Esophagus mucosa (tissue), 1 donor: ENCODE data around the gene KCNAB1. TPM values are rescaled to one million over a fixed set of nuclear protein-coding genes. Genes with fewer than 3 reads are reported as not detected.

Source experiments
- ATAC-seq: fragments of 200-7000 bp; cut with Tn5 transposase; one replicate; pipeline ENCODE4 v1.9.1; 2020
- total RNA-seq: library from RNA; stranded (reverse); gene quantifications from one replicate; pipeline ENCODE4 v1.2.4, GENCODE V29; 2023
- donor health status: DM: yes; HTN: yes; CAD: no.

KCNAB1 gene
- total RNA-seq, 1 donor from 2014 or later, result 0.56 TPM

DNA sequence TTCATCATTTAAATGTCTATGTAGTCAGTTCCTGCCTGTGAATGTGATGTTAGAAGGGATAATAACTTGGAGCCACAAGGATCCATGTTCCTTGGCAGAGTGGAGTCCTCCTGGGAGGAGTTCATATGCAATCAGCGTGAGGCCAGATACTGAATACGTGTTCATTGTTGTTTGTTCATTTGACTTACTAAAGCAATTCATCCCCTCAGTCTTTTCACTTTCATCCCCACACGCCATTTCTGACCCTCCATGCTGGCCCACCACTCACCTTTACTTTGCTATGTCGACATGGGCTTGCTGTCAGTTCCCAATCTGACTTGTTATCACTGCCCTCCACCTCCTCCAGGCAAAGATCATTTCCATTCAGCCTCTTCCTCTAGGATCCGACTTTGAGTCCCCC is 342.7 kb downstream of the KCNAB1 start:
- ATAC-seq, result no peak

DNA sequence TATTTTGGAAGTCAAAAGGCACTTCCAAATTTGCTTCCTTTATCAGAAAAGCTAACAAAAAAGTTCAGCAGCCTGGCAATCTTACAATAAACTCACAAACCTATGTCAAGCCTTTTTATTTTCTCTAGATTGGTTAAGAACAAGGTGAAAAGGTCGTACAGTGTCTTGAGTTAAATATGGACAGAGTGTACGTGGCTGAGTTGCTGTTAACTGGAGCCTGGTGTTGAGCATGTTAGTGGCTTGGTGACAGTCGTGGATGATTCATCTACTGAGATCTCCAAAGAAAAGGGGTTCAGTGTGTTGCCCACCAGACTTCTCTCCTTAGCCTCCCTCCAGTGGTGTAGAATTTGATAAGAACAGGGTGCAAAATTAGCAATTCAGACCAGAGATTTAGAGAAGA is 344.8 kb downstream of the KCNAB1 start:
- no peak for ATAC-seq

DNA sequence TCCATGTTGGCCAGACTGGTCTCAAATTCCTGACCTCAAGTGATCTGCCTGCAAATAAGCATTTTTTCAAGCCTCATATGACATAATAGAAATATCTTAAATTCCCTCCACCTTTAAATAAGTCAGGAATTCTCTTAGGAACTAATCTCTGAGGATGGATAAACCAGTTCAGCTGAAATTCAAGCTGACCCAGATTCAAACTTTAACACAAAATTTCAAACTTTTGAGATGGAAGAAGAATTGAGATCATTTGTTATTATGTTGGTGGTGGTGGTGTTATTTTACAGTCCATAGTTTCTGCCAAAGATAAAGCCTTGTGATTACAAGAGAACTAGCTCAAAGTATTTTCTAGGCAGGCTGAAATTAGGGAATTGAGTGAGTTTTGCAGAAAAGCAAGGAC is 349.1 kb downstream of the KCNAB1 start:
- ATAC-seq, result no peak

DNA sequence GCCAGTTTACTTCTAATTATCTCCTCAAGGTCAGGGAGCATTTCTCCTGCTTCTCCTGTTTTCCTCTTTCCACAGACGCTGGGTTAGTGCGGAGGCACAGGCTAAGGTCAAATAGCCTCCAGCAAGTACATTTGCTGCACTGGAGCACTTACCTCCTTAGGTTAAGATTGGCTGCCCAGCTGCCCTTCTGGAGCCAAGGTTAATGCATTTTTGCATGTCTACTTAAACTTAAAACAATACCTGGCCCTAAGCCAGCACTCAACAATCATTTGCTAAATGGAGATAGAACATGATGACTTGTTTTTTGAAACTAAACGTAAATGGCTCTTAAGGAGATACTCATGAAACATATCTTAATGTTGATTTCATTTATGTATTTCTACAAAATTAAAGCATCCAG is 351.1 kb downstream of the KCNAB1 start:
- no peak for ATAC-seq

DNA sequence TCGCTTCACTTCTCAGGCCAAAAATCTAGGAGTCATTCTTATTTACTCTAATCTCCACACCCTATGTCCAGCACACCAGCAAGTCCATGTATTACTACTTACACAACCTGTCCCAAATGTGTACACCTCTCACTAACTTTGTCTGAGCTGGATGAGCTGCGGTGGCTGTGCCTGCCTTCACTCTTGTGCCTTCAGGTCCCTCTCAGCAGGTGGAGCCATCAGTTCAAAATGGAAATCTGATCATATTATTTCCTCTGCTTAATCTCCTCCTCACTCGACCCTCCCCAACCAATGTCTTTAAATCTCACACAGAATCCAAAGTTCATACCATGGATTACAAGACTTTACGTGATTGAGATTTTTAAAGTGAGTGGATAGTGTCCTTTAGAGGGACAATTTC is 351.8 kb downstream of the KCNAB1 start:
- ATAC-seq, result no peak

DNA sequence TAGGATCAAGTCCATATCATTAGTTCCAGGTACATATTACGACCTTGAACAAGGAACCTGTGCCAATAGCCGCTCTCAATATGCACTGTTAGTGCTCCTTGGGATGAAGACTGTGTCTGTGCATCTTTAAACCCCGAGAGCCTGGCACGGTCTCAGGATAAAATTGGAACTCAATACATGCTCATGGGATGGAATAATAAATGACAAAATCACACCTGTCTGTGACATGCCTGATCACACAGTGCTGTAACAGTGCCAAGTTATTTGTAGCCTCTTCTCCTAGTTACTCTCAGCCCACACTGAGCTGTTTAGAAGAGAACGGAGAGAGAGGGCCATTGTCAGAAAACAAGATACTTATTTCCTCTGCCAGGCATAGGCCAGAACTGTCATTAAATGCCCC is 352.3 kb downstream of the KCNAB1 start:
- ATAC-seq, result no peak

DNA sequence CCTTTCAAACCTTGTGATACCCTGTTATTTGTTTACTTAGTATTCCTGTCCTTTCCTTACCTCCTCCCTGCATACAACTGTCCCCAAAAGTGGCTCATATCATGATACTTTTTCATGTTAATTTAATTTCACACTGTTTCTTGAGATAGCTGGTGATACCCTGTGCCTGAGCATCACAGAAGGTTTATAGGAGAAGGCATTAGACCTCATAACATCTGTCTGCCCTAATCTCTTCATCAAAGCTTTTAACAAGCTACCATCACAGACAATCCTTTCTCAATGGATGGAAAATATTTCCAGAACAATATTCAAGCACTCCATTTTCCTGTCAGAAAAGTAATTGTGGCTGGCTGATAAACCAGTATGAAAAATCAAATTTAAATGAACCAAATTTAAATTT is 353.0 kb downstream of the KCNAB1 start:
- ATAC-seq, result no peak

DNA sequence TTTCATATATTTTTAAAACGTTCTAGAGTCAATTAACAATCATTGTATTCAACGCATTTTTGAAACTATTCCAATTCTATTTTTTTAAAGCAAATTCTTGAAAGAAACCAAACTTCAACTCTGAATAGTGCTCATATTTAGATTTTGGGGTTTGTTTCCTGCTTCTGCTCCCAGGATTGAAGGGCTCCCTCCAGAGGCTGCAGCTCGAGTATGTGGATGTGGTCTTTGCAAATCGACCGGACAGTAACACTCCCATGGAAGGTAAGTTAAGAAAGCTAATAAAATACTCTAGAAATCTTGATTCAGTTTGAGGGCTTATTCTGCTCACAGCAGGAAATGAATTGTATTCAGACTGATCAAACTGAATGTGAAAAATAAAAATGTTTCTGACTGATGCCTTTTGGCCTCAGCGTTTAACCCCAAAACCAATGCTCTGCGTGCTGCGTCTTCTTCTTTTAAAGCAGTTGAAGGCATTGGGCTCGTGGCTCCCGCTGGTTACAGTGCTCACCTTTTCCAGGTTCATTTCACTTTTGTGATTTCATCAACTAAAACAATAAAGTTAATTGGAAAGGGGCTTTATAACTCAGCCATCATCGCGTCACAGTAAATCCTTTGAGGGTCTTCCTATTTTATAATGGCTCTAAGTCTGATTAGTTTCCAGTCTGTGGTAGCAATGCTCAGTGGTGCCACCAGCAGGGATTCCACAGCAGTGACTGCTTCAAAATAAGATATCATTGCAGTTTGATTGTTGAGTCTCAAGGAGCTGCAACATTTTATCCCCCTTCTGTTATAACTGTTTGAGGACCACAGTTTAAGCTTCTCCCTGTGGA is 354.4 kb downstream of the KCNAB1 start:
- ATAC-seq, result no peak

DNA sequence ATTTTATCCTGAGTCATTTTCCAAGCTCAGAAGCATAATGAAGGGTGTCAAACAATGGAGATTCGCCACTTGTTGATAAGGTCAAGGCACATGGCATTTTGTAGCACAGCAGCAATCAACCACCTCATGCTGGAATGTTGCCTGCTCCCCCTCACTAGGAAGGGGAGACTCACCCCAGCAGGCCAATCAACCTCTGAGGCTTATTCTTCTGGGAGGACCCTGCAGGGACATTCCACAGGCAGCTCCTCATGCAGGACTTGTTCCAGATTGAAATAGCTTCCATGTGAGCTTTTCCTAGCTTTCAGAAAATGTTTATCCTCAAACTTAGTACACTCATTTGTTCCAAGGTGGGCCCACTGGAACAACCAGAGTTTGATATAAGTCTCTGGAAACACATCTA is 356.9 kb downstream of the KCNAB1 start:
- no peak for ATAC-seq

DNA sequence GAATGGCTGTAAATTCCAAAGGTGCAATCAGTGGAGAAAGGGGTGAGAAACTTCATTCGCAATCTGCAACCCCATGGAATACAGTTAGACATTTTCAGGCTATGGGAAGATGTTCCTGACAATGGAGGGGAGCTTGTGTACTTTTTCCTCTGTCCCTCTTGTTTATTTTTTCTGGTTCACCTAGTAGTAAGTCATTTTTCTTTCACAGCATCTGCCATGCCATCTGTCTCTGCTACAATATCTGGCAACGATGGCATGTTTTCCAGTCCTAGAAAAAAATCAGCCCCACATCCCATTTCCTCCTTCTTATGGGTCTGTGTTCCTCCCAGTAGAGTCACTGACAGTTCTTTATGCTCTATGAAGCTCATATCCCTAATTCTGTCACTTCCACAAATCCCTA is 358.5 kb downstream of the KCNAB1 start:
- no peak for ATAC-seq

DNA sequence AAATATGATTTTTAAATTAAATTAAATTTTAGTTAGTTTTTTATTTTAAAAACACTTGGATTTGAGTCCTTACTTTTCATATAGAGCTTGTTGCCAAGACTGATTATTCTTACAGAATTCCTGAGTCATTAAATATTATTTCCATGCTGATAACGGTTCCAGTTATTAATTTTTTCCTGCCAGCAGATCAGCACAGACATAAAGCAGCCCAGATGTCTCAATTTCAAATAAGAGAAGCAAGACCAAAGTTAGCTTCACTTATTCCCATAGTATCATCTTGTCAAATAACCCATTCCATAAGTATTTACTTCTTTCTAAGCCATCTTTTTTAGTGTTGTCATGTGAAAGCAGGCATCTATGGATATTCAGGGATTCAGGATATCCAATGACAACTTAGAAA is 359.2 kb downstream of the KCNAB1 start:
- ATAC-seq, result no peak

DNA sequence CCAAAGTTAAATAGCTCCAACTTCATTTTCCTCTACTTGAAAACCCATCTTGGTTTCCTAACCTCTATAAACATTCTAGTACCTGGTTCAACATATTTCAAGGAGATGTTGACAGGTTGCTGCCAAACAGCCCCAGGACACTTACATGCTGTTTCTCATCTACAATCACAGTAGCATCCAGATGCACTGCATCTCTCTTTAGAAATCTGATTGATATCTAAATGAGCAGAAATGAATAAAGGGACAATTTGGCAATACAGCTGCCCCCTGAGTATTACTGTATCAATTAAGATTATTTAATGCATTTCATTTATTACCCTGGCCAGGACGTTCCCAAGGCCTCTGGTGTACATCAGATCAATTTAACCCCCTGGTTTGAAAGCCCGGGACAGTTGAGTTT is 360.6 kb downstream of the KCNAB1 start:
- ATAC-seq, result no peak

DNA sequence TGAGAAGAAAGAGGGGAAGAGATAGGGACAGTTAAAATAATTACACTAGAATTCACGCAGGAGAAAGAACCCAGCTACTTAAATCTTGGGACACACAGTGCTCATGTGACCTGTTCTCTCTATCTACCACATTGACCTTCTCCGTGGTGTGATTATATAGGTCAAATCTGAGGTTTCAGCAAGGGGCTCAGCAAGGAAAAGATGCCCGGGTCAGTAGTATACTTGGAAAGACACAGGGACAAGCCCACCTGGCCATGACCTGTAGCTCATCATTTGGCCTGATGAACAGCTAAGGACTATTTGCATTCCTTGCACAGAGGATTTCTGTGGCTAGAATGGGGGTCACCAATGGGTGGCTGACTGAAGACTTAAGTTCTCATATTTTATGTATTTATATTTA is 362.6 kb downstream of the KCNAB1 start:
- ATAC-seq, result no peak

DNA sequence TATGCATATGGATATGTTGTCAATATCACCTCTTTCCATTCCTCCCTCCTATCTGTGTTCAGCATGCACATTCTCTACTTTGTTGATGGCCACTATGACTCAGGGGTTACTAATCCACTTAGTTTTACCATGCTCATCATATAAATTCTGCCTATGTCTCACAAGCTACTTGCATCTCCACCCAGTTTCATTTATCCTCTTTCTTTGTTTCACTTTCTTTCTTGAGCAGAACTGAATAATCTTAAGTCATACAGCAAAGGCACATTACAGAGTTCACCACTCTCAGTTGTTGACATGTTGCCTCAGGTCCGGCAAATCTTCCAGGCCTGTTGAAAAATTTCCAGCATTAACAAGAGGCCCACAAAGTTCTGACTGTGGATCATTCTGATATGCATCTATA is 363.0 kb downstream of the KCNAB1 start:
- peak; percentile 87 for ATAC-seq

DNA sequence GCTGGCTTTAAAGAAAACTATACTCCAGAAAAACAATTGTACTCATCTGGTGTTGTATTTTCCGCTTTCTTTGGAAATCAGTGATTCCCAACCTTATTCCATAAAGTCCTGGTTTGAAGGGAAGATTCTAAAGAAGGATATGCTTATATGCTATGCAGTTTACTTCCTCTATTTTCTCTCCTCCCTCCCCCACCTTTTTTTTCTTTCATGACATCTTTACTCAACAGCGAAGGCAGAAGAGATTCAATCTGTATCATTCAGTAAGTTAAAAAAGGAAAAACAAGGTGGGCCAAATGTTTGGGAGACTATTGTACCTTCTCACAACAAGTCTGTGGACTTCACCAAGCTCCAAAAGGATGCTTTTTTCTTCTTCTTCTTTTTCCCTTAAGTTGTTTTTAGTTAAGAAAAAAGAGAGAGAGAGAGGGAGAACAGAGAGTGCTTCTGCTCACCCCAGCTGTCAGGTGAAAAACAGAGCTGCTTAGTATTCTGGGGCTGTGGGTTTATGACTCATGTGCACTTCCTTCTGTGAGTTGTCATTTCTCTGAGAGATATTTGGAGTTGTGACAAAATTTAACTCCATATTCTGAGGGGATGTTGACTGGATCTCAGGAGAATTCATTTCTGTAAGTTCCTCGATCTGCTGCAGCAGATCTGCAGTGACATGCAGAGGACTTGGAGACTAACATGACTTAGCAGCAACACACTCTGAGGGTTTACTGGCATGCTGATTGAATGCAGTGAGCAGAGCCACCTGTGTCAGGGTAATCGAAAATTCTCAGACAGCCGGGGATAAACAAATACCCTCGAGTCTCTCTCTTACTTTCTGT is 363.8 kb downstream of the KCNAB1 start:
- ATAC-seq, result peak; percentile 75

DNA sequence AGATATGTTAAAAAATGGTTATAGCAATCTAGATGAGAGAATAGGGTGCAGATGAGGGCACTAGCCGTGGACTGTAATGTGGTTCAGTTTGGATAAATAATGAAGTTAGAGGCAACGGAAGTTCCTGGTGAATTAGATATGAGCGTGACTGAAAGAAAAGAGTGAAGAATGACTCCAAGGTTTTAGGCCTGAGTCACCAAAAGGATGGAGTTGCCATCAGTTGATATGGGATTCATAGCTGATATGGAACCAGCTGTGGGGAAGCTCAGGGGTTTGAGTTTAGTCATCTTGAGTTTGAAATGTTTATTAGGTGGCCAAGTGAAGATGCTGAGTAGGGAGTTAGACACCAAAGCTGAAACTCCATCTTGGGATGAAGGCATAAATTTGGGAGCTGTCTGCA is 368.4 kb downstream of the KCNAB1 start:
- no peak for ATAC-seq

DNA sequence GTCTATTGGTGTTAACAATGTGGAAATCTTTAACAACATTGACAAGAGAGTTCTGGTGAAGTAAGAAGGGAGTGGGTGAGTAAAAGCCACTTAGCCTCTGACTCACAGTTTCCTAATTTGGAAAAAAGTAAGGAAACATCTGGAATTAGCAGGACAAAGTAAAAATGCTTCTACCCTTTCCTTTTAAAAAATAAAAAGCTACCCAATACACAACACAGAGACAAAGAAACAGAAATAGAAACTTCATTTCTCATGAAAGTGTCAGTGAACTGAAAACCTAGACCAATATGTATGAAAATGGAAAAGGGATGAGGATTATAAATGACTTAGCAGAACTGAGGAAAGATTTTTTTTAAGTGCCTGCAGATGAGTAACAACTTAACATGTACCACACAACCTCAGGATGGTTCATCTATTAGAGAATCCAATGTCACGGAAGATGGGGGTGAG is 369.1 kb downstream of the KCNAB1 start:
- ATAC-seq, result no peak

DNA sequence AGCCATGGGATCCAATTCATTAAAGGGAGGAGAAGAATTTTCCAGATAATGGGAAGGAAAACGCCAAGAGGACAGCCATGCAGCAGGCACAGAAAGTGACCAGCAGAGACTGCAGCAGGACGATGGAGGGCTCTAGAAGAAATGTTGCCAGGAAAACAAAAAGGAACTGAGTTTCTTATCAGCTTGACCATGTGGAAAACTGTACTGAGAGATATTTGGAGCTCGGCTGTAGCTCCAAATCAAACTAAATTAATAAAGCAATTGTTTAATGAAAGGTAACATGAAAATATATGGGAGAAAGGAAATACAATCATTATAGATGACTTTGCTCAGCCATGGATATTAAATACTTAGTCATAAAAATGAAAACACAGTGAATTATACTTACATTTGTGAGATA is 370.8 kb downstream of the KCNAB1 start:
- ATAC-seq, result no peak

DNA sequence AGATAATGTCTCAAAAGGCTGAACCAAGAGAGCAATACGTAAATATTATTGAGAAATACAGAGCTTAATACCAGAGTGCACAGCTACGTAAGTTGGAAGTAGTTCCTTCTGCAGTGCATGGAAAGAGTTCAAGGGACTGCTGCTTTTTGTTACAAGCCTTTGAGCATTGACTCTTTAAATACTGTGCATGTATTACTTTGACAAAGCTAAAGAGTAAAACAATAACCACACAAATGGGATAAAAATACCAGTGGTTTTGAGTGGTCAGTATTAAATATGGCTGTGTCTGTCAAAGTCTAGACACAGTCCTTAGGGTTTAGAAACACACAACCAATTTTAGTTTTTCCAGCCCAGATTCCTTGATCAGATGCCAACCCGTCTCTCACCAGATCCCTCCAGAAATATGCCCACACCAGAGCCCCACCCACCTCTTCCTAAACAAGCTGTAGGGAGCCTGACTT is 372.5 kb downstream of the KCNAB1 start:
- no peak for ATAC-seq

DNA sequence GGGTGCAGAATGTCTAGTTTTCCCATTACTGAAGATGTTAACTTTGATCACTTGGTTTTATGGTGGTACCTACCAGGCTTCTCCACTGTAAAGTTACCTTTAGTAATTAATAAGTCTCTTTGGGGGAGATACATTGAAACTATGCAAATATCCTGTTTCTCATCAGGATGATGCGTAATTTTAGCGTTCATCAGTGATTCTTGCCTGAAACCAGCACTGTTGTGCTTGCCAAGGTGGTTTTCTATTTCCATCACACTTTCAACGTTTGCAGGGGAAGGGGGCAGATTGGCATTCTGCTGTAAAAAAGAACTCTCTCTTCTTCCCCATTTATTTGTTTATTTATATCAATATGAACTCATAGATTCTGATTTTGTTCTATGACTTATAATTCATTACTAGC is 373.5 kb downstream of the KCNAB1 start:
- ATAC-seq, result no peak

DNA sequence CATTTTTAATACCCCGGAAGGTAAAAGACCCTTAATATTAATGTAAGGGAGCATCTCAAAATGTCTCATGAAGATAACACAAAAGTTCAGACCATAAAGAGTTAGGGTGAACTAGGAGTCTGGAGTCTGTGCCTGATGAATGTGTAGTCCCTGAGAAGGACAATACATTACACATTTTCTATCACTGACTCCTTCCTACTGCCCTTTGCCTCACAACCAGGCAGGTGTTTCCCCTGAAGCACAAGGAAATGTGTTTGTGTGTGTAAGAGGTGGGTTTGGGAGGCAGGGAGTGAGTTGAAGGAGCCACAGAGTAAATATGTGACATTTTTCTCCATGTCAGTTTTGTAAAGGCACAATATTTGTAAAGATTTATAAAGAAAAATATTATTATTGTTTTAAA is 375.4 kb downstream of the KCNAB1 start:
- ATAC-seq, result no peak

DNA sequence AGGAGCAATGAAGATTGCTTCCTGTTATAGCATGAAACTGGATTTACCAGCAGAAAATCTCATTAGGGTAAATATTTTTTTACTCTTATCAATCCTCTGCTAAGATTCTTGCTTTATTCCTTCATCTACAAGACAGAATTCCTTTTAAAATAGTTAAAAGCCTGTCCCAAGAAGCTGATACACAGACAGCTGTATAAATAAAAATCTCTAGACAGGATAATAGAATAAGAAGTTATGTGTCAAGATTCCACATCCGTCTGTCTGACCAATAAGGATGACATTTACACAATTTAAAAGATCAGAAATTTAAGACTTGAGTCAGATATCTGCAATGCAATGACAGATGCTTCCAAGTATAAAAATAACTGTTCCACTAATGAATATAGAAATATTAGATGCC is 376.9 kb downstream of the KCNAB1 start:
- ATAC-seq, result no peak

DNA sequence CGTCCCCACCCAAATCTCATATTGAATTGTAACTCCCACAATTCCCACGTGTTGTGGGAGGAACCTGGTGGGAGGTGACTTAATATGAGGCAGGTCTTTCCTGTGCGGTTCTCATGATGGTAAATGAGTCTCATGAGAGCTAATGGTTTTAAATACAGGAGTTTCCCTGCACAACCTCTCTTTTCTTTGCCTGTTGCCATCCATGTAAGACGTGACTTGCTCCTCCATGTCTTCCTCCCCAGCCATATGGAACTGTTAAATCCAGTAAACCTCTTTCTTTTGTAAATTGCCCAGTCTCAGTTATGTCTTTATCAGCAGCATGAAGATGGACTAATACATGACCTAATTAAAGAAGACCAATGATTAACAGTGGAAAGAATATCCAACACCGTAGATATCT is 377.9 kb downstream of the KCNAB1 start:
- no peak for ATAC-seq

DNA sequence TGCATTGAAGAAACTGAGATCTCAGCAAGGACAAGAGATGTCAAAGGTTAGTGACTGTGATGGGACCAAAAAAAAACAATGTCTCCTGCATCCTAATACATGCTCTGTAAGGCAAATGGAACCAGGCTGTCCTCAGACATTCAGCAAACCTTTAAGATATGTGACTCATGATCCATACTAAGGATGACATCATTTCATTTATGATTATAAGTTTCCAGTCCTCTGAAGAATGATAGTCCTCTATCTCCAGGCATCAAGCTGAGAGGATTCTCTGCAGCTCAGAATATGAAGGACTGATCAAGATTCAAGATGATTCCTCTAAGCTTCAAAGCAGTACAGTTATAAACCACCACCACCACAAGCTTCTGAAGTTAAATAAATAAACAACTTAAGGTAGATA is 386.9 kb downstream of the KCNAB1 start:
- no peak for ATAC-seq
